HEK293T (cell line): ENCODE measurements around the gene MVB12B.

Experiments
- BHLHE40 ChIP-seq: fragments of 450-650 bp; IDR thresholded peaks from 2 replicates; pipeline ENCODE4 v1.6.1; 2016; ENCODE audit warnings: mild to moderate bottlenecking, moderate library complexity, borderline replicate concordance
- SUZ12 ChIP-seq: fragments of 450-650 bp; IDR thresholded peaks from 2 replicates; pipeline ENCODE4 v1.6.1; 2016; ENCODE audit warnings: mild to moderate bottlenecking
- TF ChIP-seq, protein P1 (sequence below): fragments of 450-650 bp; IDR thresholded peaks from 2 replicates; pipeline ENCODE4 v1.6.1; 2016

- TF ChIP-seq, protein P1, sequence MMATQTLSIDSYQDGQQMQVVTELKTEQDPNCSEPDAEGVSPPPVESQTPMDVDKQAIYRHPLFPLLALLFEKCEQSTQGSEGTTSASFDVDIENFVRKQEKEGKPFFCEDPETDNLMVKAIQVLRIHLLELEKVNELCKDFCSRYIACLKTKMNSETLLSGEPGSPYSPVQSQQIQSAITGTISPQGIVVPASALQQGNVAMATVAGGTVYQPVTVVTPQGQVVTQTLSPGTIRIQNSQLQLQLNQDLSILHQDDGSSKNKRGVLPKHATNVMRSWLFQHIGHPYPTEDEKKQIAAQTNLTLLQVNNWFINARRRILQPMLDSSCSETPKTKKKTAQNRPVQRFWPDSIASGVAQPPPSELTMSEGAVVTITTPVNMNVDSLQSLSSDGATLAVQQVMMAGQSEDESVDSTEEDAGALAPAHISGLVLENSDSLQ = no peak
- TF ChIP-seq BHLHE40 = no peak
- TF ChIP-seq SUZ12 = no peak
These were observed 189.4 kb downstream of the MVB12B start for GRCh38 chr9:126515873-126516505.
